Measurements from ENCODE around the gene FYN.

DNA sequence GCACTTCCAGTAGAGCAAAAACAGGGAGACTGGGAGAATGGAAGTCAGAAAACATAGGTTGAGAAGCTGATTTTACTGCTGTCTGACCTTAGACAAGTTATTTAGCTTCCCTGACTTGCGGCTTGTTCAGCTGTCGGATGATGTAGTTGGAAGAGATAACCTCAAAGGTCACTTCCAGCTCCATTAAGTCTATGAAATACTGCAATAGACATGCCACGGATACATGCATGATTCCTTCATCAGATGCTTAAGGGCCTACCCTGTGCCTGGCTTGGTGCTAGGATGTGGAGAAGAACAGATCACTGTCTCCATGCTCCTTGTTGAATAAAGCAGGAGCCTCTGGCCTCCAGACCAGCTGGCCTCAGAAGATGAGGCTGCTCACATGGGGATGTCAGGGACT is 43.7 kb downstream of the FYN start:
- no peak for TF ChIP-seq EZH2 (IDR thresholded peaks at IDR 0.05; ENCODE audit: low read length)
- TF ChIP-seq, protein P1, sequence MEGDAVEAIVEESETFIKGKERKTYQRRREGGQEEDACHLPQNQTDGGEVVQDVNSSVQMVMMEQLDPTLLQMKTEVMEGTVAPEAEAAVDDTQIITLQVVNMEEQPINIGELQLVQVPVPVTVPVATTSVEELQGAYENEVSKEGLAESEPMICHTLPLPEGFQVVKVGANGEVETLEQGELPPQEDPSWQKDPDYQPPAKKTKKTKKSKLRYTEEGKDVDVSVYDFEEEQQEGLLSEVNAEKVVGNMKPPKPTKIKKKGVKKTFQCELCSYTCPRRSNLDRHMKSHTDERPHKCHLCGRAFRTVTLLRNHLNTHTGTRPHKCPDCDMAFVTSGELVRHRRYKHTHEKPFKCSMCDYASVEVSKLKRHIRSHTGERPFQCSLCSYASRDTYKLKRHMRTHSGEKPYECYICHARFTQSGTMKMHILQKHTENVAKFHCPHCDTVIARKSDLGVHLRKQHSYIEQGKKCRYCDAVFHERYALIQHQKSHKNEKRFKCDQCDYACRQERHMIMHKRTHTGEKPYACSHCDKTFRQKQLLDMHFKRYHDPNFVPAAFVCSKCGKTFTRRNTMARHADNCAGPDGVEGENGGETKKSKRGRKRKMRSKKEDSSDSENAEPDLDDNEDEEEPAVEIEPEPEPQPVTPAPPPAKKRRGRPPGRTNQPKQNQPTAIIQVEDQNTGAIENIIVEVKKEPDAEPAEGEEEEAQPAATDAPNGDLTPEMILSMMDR (optimal IDR thresholded peaks at IDR 0.05 in 1 of 3, IDR thresholded peaks at IDR 0.05 in 1 of 3, conservative IDR thresholded peaks at IDR 0.05 in 1 of 3; ENCODE audit: extremely low read depth in 1 of 3, insufficient read depth in 2 of 3, low read length in 3 of 3), result no peak
